CD4-positive, alpha-beta T cell (primary cell): ENCODE data around the gene SKA2. TPM values are rescaled to one million over a fixed set of nuclear protein-coding genes. Genes with fewer than 3 reads are reported as not detected.

Experiments used
- ATAC-seq: fragments of 200-7000 bp; cut with Tn5 transposase; one replicate; pipeline ENCODE4 v1.10.0; 2022; ENCODE audit warnings: mild to moderate bottlenecking; ENCODE audit not compliant: poor library complexity
- CTCF ChIA-PET: fragments of 350-600 bp; sonication (Branson Sonifier 250); formaldehyde crosslinking; loops from one replicate; lab custom pipeline; 2021; ENCODE audit warnings: antibody characterized with exemption, inconsistent platforms; lab: Charles Lee
- POLR2A ChIA-PET: fragments of 350-600 bp; sonication (Branson Sonifier 250); formaldehyde crosslinking; loops from one replicate; lab custom pipeline; 2021; ENCODE audit warnings: antibody characterized with exemption, inconsistent platforms; lab: Charles Lee
- DNase-seq, 14 experiments: peaks; one replicate each; pipeline ENCODE4 v3.0.0-alpha.2; 2013 to 2020; ENCODE audit warnings: mixed read lengths in 2 of 14
- H3K27ac ChIP-seq, 2 donors: one replicate each; pipeline versions ENCODE4 v1.5.1 to v1.7.0; 2013; ENCODE audit warnings: low read length in 2 of 2, low read depth in 1 of 2, mild to moderate bottlenecking in 1 of 2
- H3K27me3 ChIP-seq, 2 experiments: 1 replicate in 1 of 2; 2 replicates in 1 of 2; pipeline versions ENCODE4 v1.6.1 to v1.7.0; 2013; ENCODE audit warnings: low read length in 2 of 2, control low read depth in 1 of 2, mild to moderate bottlenecking in 1 of 2, moderate library complexity in 1 of 2; ENCODE audit not compliant: insufficient read depth in 2 of 2, control insufficient read depth in 1 of 2
- H3K36me3 ChIP-seq: one replicate; pipeline ENCODE4 v1.6.1; 2013; ENCODE audit warnings: low read length, control low read depth; ENCODE audit not compliant: insufficient read depth
- H3K4me1 ChIP-seq: one replicate; pipeline ENCODE4 v1.6.1; 2013; ENCODE audit warnings: low read length, control low read depth; ENCODE audit not compliant: insufficient read depth
- H3K4me3 ChIP-seq: one replicate; pipeline ENCODE4 v1.5.1; 2013; ENCODE audit warnings: mild to moderate bottlenecking, low read length, moderate library complexity
- H3K9me3 ChIP-seq, 2 experiments: 1 replicate in 1 of 2; 2 replicates in 1 of 2; pipeline versions ENCODE4 v1.6.1 to v1.7.0; 2013; ENCODE audit warnings: low read length in 2 of 2, mild to moderate bottlenecking in 2 of 2, control low read depth in 1 of 2, moderate library complexity in 1 of 2; ENCODE audit not compliant: control insufficient read depth in 1 of 2, insufficient read depth in 1 of 2
- H3K27ac Mint-ChIP-seq: one replicate; pipeline ENCODE4 v1.8.0; 2020; ENCODE audit warnings: mixed read lengths
- H3K27me3 Mint-ChIP-seq: one replicate; pipeline ENCODE4 v1.8.0; 2021; ENCODE audit warnings: mixed read lengths
- H3K36me3 Mint-ChIP-seq: one replicate; pipeline ENCODE4 v1.8.0; 2021; ENCODE audit warnings: low read depth, mixed read lengths
- H3K4me1 Mint-ChIP-seq: one replicate; pipeline ENCODE4 v1.8.0; 2021; ENCODE audit warnings: low read depth, mixed read lengths
- H3K4me3 Mint-ChIP-seq: one replicate; pipeline ENCODE4 v1.8.0; 2020; ENCODE audit warnings: mild to moderate bottlenecking, mixed read lengths
- H3K9me3 Mint-ChIP-seq: one replicate; pipeline ENCODE4 v1.8.0; 2020; ENCODE audit warnings: mixed read lengths
- intact Hi-C, 2 experiments: fragments of 100-400 bp; cut with DNase I in 1 of 2; cut with micrococcal nuclease in 1 of 2; formaldehyde crosslinking; loops; one replicate each; pipeline versions ENCODE4 v1.15.1 to v1.9.0; 2023 to 2025; cut with DNase I, micrococcal nuclease
- total RNA-seq, 174 experiments: library from RNA in 2 of 174; stranded (reverse) in 2 of 174; gene quantifications; one replicate each; pipeline ENCODE4 v1.2.3 and lab custom pipeline; 2021 to 2026
- TF ChIP-seq, protein P1 (sequence below): fragments of 200-600 bp; IDR thresholded peaks from one replicate; pipeline ENCODE4 v1.8.0; 2022; ENCODE audit warnings: antibody characterized with exemption, mild to moderate bottlenecking

SKA2 gene
- total RNA-seq, 2 experiments from 2014 or later, result 5.2 to 7.7 TPM

DNA sequence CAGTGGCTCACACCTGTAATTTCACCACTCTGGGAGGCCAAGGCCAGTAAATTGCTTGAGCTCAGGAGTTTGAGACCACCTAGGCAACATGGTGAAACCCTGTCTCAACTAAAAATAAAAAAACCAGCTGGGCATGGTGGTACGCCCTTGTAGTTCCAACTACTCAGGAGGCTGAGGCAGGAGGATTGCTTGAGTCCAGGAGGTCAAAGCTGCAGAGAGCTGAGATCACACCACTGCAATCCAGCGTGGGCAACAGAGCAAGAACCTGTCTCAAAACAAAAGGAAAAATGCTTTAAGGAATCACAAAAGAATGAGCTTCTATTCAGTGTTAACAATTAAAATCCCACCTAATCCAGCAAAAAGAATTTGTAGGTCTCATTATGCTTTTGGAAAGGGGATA lies 6.5 kb upstream of the SKA2 start:
- DNase-seq (no peak), ATAC-seq (no peak)
- Mint-ChIP-seq H3K36me3 (no peaks in the 10 kb centered on the region), H3K4me1 (peaks cover 13% of the 10 kb centered on the region), H3K27me3 (no peaks in the 10 kb centered on the region), H3K27ac (no peak overlapping the region), H3K9me3 (no peaks in the 10 kb centered on the region), H3K4me3 (no peak overlapping the region)
- intact Hi-C loops, result no loop called here
- TF ChIP-seq, protein P1, sequence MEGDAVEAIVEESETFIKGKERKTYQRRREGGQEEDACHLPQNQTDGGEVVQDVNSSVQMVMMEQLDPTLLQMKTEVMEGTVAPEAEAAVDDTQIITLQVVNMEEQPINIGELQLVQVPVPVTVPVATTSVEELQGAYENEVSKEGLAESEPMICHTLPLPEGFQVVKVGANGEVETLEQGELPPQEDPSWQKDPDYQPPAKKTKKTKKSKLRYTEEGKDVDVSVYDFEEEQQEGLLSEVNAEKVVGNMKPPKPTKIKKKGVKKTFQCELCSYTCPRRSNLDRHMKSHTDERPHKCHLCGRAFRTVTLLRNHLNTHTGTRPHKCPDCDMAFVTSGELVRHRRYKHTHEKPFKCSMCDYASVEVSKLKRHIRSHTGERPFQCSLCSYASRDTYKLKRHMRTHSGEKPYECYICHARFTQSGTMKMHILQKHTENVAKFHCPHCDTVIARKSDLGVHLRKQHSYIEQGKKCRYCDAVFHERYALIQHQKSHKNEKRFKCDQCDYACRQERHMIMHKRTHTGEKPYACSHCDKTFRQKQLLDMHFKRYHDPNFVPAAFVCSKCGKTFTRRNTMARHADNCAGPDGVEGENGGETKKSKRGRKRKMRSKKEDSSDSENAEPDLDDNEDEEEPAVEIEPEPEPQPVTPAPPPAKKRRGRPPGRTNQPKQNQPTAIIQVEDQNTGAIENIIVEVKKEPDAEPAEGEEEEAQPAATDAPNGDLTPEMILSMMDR, result no peak
- Histone ChIP-seq H3K4me1 (peaks cover 11% of the 10 kb centered on the region), H3K27me3 (no peaks in the 10 kb centered on the region), H3K36me3 (no peaks in the 10 kb centered on the region), H3K27ac (no peak overlapping the region), H3K4me3 (no peak overlapping the region), H3K9me3 (no peaks in the 10 kb centered on the region)
- ChIA-PET CTCF (interaction anchor here (0.5 to 0.6 kb wide), 2 partner anchors 106 to 1098 kb away, joined by 3 read pairs; no protein-coding TSS in a partner anchor), POLR2A (no interaction called here)

DNA sequence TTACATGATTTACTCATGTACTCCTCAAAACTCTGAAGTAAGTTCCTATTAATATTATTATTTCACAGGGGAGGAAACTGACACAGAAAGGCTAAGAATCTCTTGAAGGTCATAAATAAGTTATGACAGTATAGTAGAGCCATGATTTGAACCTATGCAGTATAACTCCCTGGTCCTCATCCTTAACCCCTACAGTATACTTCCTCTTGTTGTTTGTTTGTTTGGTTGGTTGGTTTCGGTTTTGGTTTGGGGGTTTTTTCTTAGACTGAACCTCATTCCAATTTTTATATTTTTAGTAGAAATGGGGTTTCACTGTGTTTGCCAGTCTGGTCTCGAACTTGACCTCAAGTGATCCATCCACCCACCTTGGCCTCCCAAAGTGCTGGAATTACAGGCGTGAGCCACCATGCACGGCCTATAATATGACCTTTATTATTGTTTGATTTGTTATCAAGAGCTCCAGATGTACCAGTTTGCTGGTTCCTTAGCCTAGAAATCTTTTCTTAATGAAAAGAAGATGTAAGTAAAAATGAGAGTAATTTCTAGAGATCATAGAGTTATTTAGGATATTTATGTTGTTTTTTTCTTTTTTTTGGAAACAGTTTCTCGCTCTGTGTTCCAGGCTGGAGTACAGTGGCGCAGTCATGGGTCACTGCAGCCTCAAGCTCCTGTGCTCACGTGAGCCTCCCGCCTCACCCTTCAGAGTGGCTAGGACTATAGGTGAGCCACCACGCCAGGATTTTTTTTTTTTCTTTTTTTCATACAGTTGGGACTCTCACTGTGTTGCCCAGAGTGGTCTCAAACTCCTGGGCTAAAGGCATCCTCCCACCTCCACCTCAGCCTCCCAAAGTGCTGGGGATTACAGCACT lies 5.4 kb upstream of the SKA2 start:
- no peaks in the 10 kb centered on the region for H3K27me3 Mint-ChIP-seq
- H3K36me3 Mint-ChIP-seq, result no peaks in the 10 kb centered on the region
- DNase-seq, result peak in 3 of 14 experiments; percentile 40 to 60 (median 41)
- intact Hi-C loops, result no loop called here
- H3K4me3 Mint-ChIP-seq, result peak overlapping the region; percentile 62
- TF ChIP-seq, protein P1, result no peak
- H3K4me1 Mint-ChIP-seq, result peaks cover 8% of the 10 kb centered on the region
- H3K9me3 Mint-ChIP-seq, result no peaks in the 10 kb centered on the region
- Histone ChIP-seq H3K9me3 (no peaks in the 10 kb centered on the region), H3K27ac (no peak overlapping the region), H3K4me1 (peaks cover 20% of the 10 kb centered on the region), H3K36me3 (no peaks in the 10 kb centered on the region), H3K4me3 (peak overlapping the region; percentile 9), H3K27me3 (no peaks in the 10 kb centered on the region)
- ChIA-PET CTCF (no interaction called here), POLR2A (no interaction called here)
- ATAC-seq, result no peak
- H3K27ac Mint-ChIP-seq, result peak overlapping the region; percentile 27

DNA sequence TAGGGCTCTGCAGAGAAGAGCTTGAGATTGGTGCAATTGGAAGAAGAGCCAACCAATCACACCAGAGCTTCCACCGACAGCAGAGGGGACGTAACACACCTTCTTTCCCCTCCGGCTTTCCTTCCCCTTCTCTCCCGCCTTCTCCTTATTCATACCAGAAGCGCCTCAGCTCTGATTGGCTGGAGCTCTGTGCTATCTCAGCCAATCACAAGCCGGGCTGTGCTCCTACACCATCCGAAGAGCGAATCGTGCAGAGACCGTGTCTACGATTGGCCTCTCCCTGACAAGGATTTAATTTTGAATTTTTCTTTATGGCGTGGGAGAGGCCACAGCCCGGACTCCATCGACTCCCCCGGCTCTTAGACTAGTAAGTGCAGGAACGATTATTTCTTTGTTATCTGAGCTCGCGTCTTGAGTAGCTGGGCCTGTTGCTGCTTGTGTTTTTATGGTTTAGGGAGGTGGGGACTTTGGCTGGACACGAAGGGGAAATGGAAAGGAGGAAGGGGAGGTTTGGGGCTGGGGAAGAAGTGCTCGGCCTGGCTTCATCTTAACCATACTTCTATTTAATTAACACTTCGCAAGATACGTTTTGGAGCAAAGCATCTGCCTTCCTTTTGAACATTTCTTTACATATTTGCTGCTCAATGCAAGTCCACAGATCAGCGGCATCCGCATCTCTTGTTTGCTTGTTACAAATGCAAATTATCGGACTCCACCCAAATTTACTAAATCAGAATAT lies 622 bp upstream of the SKA2 start, which contains the start of gene PRR11:
Gene PRR11, plus strand, starts transcription at position 308 of the 739 bp plus-strand sequence. CDS start 14,007 bp downstream, outside the sequence.
- Mint-ChIP-seq H3K4me3 (no peak within 1 kb of the TSS), H3K9me3 (no peaks in the 10 kb centered on the region), H3K27me3 (no peaks in the 10 kb centered on the region), H3K36me3 (no peaks in the 10 kb centered on the region), H3K4me1 (peaks cover 38% of the 10 kb centered on the region), H3K27ac (no peak within 1 kb of the TSS)
- ATAC-seq (peak; percentile 84), DNase-seq (peak; percentile 81 to 99 (median 88))
- POLR2A ChIA-PET, result interaction anchor here (0.6 to 2.9 kb wide), 20 partner anchors 9 to 1899 kb away, joined by 3 to 47 read pairs (median 4); partner anchors contain the start of genes BCAS3, CLTC, DHX40 and DYNLL2
- Histone ChIP-seq H3K4me3 (peak within 1 kb of the TSS; percentile 87), H3K36me3 (no peaks in the 10 kb centered on the region), H3K9me3 (no peaks in the 10 kb centered on the region), H3K27ac (peak within 1 kb of the TSS; percentile 39 to 73), H3K27me3 (no peaks in the 10 kb centered on the region), H3K4me1 (peaks cover 27% of the 10 kb centered on the region)
- TF ChIP-seq, protein P1, result no peak
- intact Hi-C loops, result loop anchor here (1.0 to 10.0 kb wide), 9 partner anchors 49 to 1901 kb away; partner anchors contain the start of genes DHX40 (in 1 of the 2), GDPD1 (in 1 of the 2), MSI2 (in 1 of the 2) and RAD51C (in 1 of the 2)
- CTCF ChIA-PET, result interaction anchor here (0.9 to 1.0 kb wide), 3 partner anchors 10 to 151 kb away, joined by 3 read pairs; no protein-coding TSS in a partner anchor
